Bronchial epithelial cell (primary cell): ENCODE results near the gene SLC35G6. TPM values are rescaled to one million over a fixed set of nuclear protein-coding genes. Genes with fewer than 3 reads are reported as not detected.

Experiments used
- DNase-seq: peaks from one replicate; pipeline ENCODE4 v3.0.0-alpha.2; 2010; ENCODE audit warnings: low read depth
- FAIRE-seq: peaks from 2 replicates; lab custom pipeline; 2011; peaks lifted over from hg19 to GRCh38; lab: Jason Lieb, UNC
- H3K27me3 ChIP-seq: 2 replicates; pipeline ENCODE4 v1.5.1; 2011; ENCODE audit warnings: low read length; ENCODE audit not compliant: control insufficient read depth, insufficient read depth
- H3K36me3 ChIP-seq: 2 replicates; pipeline ENCODE4 v1.5.1; 2011; ENCODE audit warnings: low read length; ENCODE audit not compliant: control insufficient read depth, insufficient read depth
- H3K4me3 ChIP-seq: 2 replicates; pipeline ENCODE4 v1.5.1; 2011; ENCODE audit warnings: mild to moderate bottlenecking, low read depth, low read length, control low read depth
- CTCF ChIP-seq: IDR thresholded peaks from 2 replicates; pipeline ENCODE4 v1.5.1; 2011; ENCODE audit warnings: mild to moderate bottlenecking, moderate library complexity, low read length, control low read depth, inconsistent platforms; ENCODE audit not compliant: insufficient read depth, severe bottlenecking
- total RNA-seq: library from RNA; depleted of rRNA; stranded (reverse); fragments of >200 nt; gene quantifications from 2 replicates; pipeline ENCODE4 v1.2.1, GENCODE V29; 2014

The SLC35G6 gene
- total RNA-seq, 1 donor from 2014 or later: not detected

GRCh38 chr17:7476494-7476893, 4.8 kb upstream of the SLC35G6 start:
- DNase-seq (peak; percentile 98), FAIRE-seq (peak; percentile 76)
- TF ChIP-seq CTCF: no peak
- Histone ChIP-seq H3K27me3 (no peaks in the 10 kb centered on the region), H3K36me3 (peaks cover under 1% of the 10 kb centered on the region), H3K4me3 (no peak overlapping the region)

DNA sequence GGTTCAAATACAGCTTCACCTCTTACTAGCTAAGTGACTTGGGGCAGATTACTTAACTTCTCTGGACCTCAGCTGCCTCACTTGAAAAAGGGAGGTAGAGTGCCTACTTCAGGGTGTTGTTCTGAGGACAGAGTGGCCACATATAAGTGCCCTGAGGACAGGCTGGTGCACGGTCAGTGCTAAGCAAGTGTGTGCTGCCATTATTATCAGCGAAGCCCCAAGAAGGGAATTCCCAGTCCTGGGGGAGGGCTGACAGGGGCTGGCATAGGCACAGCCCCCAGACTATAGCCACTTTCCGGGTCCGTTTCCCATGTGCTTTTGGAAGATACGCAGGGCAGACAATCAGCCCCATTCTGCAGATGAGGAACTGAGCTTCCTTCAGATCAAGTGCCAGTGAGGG, 4.3 kb upstream of the SLC35G6 start:
- Histone ChIP-seq H3K36me3 (no peaks in the 10 kb centered on the region), H3K27me3 (no peaks in the 10 kb centered on the region)

GRCh38 chr17:7477392-7478275, 3.6 kb upstream of the SLC35G6 start:
- Histone ChIP-seq H3K4me3 (peak overlapping the region; percentile 85), H3K27me3 (no peaks in the 10 kb centered on the region), H3K36me3 (no peaks in the 10 kb centered on the region)
- no peak for TF ChIP-seq CTCF
- DNase-seq (peak; percentile 51), FAIRE-seq (no peak)

More for the DNA sequence above, 4.3 kb upstream of the SLC35G6 start:
- H3K4me3 ChIP-seq: no peak overlapping the region
- no peak for TF ChIP-seq CTCF
- DNase-seq (no peak), FAIRE-seq (no peak)

DNA sequence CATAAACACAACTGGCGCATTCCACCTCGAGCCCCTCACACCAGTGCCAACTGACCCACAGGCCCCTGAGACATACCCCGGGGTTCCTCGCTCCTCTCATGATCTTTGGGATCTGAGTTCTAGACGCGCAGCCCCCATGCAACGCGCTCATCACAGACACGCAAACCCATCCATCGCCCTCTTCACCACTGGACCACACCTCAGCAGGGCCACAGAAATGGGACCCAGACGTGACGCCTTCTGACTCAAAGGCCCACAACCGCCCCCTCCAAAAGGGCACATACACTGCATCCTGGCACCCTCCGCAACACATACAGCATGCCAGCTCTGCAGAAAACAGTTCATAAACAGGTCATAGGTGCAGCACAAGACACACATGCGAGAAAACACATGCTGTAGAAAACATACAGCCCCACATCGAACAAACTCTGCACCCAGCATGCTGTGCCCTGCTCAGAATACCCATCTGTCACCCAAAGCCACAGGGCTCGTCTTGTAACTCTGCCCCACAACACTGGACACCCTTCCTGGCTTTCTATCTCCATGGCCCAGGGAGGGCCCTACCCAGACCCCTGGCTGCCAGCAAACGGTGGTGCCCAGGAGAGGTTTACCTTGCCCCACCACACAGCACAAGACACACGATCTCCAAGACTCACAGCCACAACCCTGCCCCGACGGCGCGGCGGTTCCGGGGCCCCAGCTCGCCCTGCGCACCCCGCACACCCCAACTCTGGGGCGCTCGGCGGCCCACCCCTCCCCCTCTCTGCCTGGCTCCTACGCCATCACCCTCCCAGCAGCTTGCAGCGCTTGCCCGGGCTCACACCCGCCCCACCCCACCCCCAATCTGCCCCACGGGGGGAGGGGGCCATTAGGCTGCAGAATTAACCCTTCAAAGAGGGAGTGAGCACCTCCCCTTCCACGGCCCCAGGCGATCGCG, 2.7 kb upstream of the SLC35G6 start:
- Histone ChIP-seq H3K27me3 (no peaks in the 10 kb centered on the region), H3K36me3 (no peaks in the 10 kb centered on the region), H3K4me3 (peak overlapping the region; percentile 85)
- no peak for TF ChIP-seq CTCF
- DNase-seq (peak; percentile 24), FAIRE-seq (no peak)

- Histone ChIP-seq H3K4me3 (peak within 1 kb of the TSS; percentile 85), H3K36me3 (no peaks in the 10 kb centered on the region), H3K27me3 (no peaks in the 10 kb centered on the region)
- FAIRE-seq (no peak), DNase-seq (peak; percentile 15)
- TF ChIP-seq CTCF: no peak
Observed at GRCh38 chr17:7479213-7480088, 1.8 kb upstream of the SLC35G6 start, which contains the start of gene ZBTB4. Gene ZBTB4 (minus strand): TSS chr17:7479631. CDS start chr17:7466801, 12,830 bp downstream.
